HepG2 (cell line): ENCODE measurements around the gene RTBDN. TPM values are rescaled to one million over a fixed set of nuclear protein-coding genes. Genes with fewer than 3 reads are reported as not detected.

Experiments
- ATAC-seq: fragments of 200-7000 bp; cut with Tn5 transposase; 3 replicates; pipeline ENCODE4 v1.9.1; 2020; ENCODE audit warnings: mild to moderate bottlenecking, moderate library complexity
- BruUV-seq: library from RNA; stranded (reverse); fragments of 400-500 nt; replicated peaks from 2 replicates; lab custom pipeline; 2021; lab: Mats Ljungman, UMichigan
- CTCF ChIA-PET: fragments of 300-600 bp; formaldehyde crosslinking; extraction: SDS; loops from one replicate; lab custom pipeline; 2021; ENCODE audit warnings: low total read pairs, inconsistent platforms, low intra/inter-chr PET ratio; lab: Yijun Ruan, JAX
- POLR2A ChIA-PET: fragments of 350-600 bp; sonication (Branson Sonifier 250); formaldehyde crosslinking; loops from one replicate; lab custom pipeline; 2020; ENCODE audit warnings: antibody characterized with exemption, inconsistent platforms; lab: Yijun Ruan, JAX
- DNase-seq: peaks from one replicate; pipeline ENCODE4 v3.0.0-alpha.2; 2015; ENCODE audit warnings: low spot score
- FAIRE-seq: peaks from 3 replicates; lab custom pipeline; 2011; peaks lifted over from hg19 to GRCh38; lab: Jason Lieb, UNC
- H2AFZ ChIP-seq: one replicate; pipeline ENCODE4 v1.6.1; 2011; ENCODE audit warnings: low read length, inconsistent platforms
- H3K27ac ChIP-seq: fragments of 300-600 bp; 3 replicates; pipeline ENCODE4 v1.8.0; 2011; ENCODE audit warnings: mixed run types, mild to moderate bottlenecking, mixed read lengths, low read length, inconsistent platforms; ENCODE audit not compliant: insufficient read depth; ENCODE audit errors: extremely low read length
- H3K27me3 ChIP-seq, 2 experiments: fragments of 200-600 bp in 1 of 2; 2 replicates in 1 of 2; 3 replicates in 1 of 2; pipeline versions ENCODE4 v1.6.0 to v1.8.0; 2011; ENCODE audit warnings: low read length in 2 of 2, mild to moderate bottlenecking in 2 of 2, moderate library complexity in 2 of 2, inconsistent platforms in 1 of 2; ENCODE audit not compliant: insufficient read depth in 2 of 2, control insufficient read depth in 1 of 2
- H3K36me3 ChIP-seq, 2 experiments: fragments of 200-600 bp in 1 of 2; replicated peaks in 1 of 2; 2 replicates in 1 of 2; 3 replicates in 1 of 2; pipeline versions ENCODE4 v1.5.1 to v1.8.0; 2011; ENCODE audit warnings: low read length in 2 of 2, inconsistent platforms in 1 of 2; ENCODE audit not compliant: insufficient read depth in 2 of 2, control insufficient read depth in 1 of 2
- H3K4me1 ChIP-seq: 2 replicates; pipeline ENCODE4 v1.5.1; 2012; ENCODE audit warnings: low read length, inconsistent platforms; ENCODE audit not compliant: insufficient read depth
- H3K4me2 ChIP-seq: 2 replicates; pipeline ENCODE4 v1.6.0; 2011; ENCODE audit warnings: low read depth, low read length, inconsistent platforms
- H3K4me3 ChIP-seq, 3 experiments: fragments of 200-600 bp in 1 of 3; sonication (generic), shearing (Covaris generic) in 1 of 3; replicated peaks in 1 of 3; 2 replicates each; pipeline ENCODE4 v1.5.1; 2011 to 2016; ENCODE audit warnings: low read length in 3 of 3, inconsistent platforms in 2 of 3, low read depth in 2 of 3, mild to moderate bottlenecking in 2 of 3, control low read depth in 1 of 3, mixed read lengths in 1 of 3; ENCODE audit not compliant: insufficient read depth in 1 of 3
- H3K79me2 ChIP-seq: one replicate; pipeline ENCODE4 v1.6.1; 2011; ENCODE audit warnings: low read length, inconsistent platforms; ENCODE audit not compliant: insufficient read depth
- H3K9ac ChIP-seq: 2 replicates; pipeline ENCODE4 v1.6.0; 2011; ENCODE audit warnings: mild to moderate bottlenecking, low read depth, low read length, inconsistent platforms; ENCODE audit not compliant: insufficient read depth
- H3K9me3 ChIP-seq: 2 replicates; pipeline ENCODE4 v1.5.1; 2012; ENCODE audit warnings: mild to moderate bottlenecking, low read length
- H4K20me1 ChIP-seq: 2 replicates; pipeline ENCODE4 v1.6.0; 2011; ENCODE audit warnings: inconsistent platforms, mild to moderate bottlenecking, low read length, moderate library complexity; ENCODE audit not compliant: insufficient read depth
- LCORL ChIP-seq, 2 experiments: fragments of 450-650 bp in 1 of 2; sonication (generic) in 1 of 2; formaldehyde crosslinking in 1 of 2; IDR thresholded peaks; 2 replicates each; pipeline versions ENCODE4 v1.5.0 to v1.6.1; 2017 to 2020; ENCODE audit warnings: antibody characterized with exemption in 1 of 2, missing genetic modification reagents in 1 of 2
- PTBP1 ChIP-seq: fragments of 200-400 bp; formaldehyde crosslinking; IDR thresholded peaks from 2 replicates; pipeline ENCODE4 v1.6.1; 2018; ENCODE audit warnings: low read length, low read depth; ENCODE audit not compliant: poor library complexity, severe bottlenecking
- SMAD3 ChIP-seq: sonication (generic); formaldehyde crosslinking; IDR thresholded peaks from 2 replicates; pipeline ENCODE4 v1.4.0; 2020; ENCODE audit warnings: missing genetic modification reagents
- SMC3 ChIP-seq: IDR thresholded peaks from 2 replicates; pipeline ENCODE4 v1.6.1; 2011; ENCODE audit warnings: low read length, improper control_type of control experiment
- WGBS: methylation state at CpG from one replicate; pipeline ENCODE4 v1.1.6; 2017; ENCODE audit warnings: low lambda C conversion rate; 5-methylcytosine and 5-hydroxymethylcytosine counted together
- in situ Hi-C: cut with HindIII; loops from 2 replicates; pipeline ENCODE4 v1.10.0; 2017; ENCODE audit warnings: low pct_unique_long_range_greater_than_20kb; ENCODE audit not compliant: extremely low pct_ligation_motif_present
- intact Hi-C: fragments of 100-400 bp; cut with micrococcal nuclease; formaldehyde crosslinking; loops from one replicate; pipeline ENCODE4 v1.10.0; 2022; ENCODE audit not compliant: unreplicated experiment
- polyA plus RNA-seq, 8 experiments: library from polyadenylated mRNA; depleted of rRNA in 3 of 8; stranded (reverse) in 7 of 8; unstranded in 1 of 8; fragments of >200 nt; fragmentation: Illumina TruSeq in 4 of 8; extraction: Trizol in 4 of 8; gene quantifications; 2 replicates each; pipeline versions ENCODE4 v1.2.1 to v1.2.3, GENCODE V29; 2011 to 2016; ENCODE audit warnings: low read depth in 4 of 8, missing spikeins in 1 of 8, mixed read lengths in 1 of 8; ENCODE audit not compliant: insufficient read depth in 1 of 8
- total RNA-seq, 5 experiments: library from RNA; depleted of rRNA; stranded (reverse); fragments of >200 nt; fragmentation: Illumina TruSeq; extraction: Trizol; gene quantifications; 2 replicates each; pipeline ENCODE4 v1.2.3, GENCODE V29; 2016; ENCODE audit warnings: low read depth in 1 of 5
- TF ChIP-seq, protein P1 (sequence below): IDR thresholded peaks from 2 replicates; pipeline ENCODE4 v1.6.1; 2016; ENCODE audit warnings: mild to moderate bottlenecking
- TF ChIP-seq, protein P2 (sequence below): sonication (generic); formaldehyde crosslinking; IDR thresholded peaks from 2 replicates; pipeline ENCODE4 v1.4.0; 2020; ENCODE audit warnings: mild to moderate bottlenecking, missing genetic modification reagents

Gene RTBDN
- total and polyA plus RNA-seq, 2 of the 13 experiments (the other 11 are each of a cell fraction or from before 2014, with no cell fraction given) = 0.27 to 0.48 TPM

DNA sequence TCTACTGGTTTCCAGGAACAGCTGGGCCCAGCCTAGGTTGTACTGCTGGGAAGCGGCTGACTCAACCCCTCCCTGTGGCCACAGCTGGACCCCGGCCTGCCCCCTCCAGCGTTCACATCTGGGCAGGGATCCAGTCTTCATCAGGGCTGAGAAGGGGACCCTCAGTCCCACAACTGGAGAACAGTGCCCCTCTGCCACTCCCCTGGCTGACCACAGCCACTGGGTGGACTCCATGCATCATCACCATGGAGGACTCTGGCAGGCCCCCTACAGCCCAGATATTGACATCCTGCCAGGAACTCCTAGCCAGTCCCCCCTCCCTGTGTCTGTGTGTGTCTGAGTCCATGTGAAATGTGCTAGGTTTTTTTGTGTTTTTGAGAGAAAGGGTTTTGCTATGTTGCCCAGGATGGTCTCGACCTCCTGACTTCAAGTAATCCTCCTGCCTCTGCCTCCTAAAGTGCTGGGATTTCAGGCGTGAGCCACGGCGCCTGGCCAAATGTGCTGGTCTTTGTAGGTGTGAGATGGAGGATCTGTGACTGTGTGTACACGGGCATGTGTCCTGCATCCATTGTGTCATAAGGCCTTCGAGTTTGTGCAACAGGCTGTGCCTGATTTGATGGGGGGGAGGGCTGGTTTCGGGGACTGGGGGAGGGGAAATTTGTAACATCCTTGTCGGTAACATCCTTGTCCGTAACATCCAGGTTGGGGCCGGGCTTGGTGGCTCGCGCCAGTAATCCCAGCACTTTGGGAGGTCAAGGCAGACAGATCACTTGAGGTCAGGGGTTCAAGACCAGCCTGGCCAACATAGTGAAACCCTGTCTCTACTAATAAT, 55.0 kb downstream of the RTBDN start (continued):
- no peak for TF ChIP-seq SMC3
- TF ChIP-seq, all 625 proteins: peak for 34

DNA sequence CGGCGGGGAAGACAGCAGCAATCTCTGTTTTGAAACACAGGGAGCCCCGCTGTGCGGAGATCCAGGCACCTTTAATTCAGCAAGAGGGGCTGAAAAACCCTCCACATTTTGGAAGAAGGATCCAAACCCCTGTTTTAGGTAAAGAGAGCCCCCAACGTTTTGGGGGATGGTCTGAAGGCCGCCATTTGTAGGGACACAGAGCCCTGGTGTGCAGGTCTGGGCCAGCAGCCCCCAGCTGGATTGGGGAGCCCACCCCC, 55.5 kb downstream of the RTBDN start:
- in situ Hi-C loops = no loop called here
- no peak overlapping the region for H2AFZ ChIP-seq
- H3K4me1 ChIP-seq = peaks cover 56% of the 10 kb centered on the region
- ATAC-seq = no peak
- no peak for DNase-seq
- BruUV-seq = TSS peak; percentile 74
- POLR2A ChIA-PET = interaction anchor here (0.6 to 6.4 kb wide), 11 partner anchors 8 to 57 kb away, joined by 3 to 124 read pairs (median 5); partner anchors contain the start of genes JUNB, PRDX2 and THSD8
- H4K20me1 ChIP-seq = no peaks in the 10 kb centered on the region
- no peaks in the 10 kb centered on the region for H3K9me3 ChIP-seq
- H3K27ac ChIP-seq = no peak overlapping the region
- no peak for FAIRE-seq
- no peaks in the 10 kb centered on the region; a peak in 1 of 5 replicates for H3K27me3 ChIP-seq
- H3K4me2 ChIP-seq = peak overlapping the region; percentile 91
- H3K9ac ChIP-seq = peak overlapping the region; percentile 53
- intact Hi-C loops = loop anchor here (1.0 kb wide), 1 partner anchor 17 kb away; no protein-coding TSS in a partner anchor
- H3K36me3 ChIP-seq = no peaks in the 10 kb centered on the region
- TF ChIP-seq, protein P1, sequence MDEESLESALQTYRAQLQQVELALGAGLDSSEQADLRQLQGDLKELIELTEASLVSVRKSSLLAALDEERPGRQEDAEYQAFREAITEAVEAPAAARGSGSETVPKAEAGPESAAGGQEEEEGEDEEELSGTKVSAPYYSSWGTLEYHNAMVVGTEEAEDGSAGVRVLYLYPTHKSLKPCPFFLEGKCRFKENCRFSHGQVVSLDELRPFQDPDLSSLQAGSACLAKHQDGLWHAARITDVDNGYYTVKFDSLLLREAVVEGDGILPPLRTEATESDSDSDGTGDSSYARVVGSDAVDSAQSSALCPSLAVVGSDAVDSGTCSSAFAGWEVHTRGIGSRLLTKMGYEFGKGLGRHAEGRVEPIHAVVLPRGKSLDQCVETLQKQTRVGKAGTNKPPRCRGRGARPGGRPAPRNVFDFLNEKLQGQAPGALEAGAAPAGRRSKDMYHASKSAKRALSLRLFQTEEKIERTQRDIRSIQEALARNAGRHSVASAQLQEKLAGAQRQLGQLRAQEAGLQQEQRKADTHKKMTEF = 0 out of 2 replicates have a peak, but pooled peaks have one; percentile 10
- TF ChIP-seq, protein P2, sequence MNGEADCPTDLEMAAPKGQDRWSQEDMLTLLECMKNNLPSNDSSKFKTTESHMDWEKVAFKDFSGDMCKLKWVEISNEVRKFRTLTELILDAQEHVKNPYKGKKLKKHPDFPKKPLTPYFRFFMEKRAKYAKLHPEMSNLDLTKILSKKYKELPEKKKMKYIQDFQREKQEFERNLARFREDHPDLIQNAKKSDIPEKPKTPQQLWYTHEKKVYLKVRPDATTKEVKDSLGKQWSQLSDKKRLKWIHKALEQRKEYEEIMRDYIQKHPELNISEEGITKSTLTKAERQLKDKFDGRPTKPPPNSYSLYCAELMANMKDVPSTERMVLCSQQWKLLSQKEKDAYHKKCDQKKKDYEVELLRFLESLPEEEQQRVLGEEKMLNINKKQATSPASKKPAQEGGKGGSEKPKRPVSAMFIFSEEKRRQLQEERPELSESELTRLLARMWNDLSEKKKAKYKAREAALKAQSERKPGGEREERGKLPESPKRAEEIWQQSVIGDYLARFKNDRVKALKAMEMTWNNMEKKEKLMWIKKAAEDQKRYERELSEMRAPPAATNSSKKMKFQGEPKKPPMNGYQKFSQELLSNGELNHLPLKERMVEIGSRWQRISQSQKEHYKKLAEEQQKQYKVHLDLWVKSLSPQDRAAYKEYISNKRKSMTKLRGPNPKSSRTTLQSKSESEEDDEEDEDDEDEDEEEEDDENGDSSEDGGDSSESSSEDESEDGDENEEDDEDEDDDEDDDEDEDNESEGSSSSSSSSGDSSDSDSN = no peak
- no peak for TF ChIP-seq LCORL (IDR thresholded peaks at IDR 0.05)
- TF ChIP-seq LCORL (CRISPR knock-in tag; IDR thresholded peaks at IDR 0.05) = peak; percentile 13; the same call in 1 of the 2 replicates
- 0 out of 2 replicates have a peak, but pooled peaks have one; percentile 16 for TF ChIP-seq SMAD3 (CRISPR knock-in tag)
- TF ChIP-seq PTBP1 = no peak
- TF ChIP-seq, all 625 proteins: peak for 3
- Histone ChIP-seq H3K4me3 (peak overlapping the region; percentile 76 to 80 (median 79); a peak in 5 of 6 replicates), H3K79me2 (no peaks in the 10 kb centered on the region)
- CTCF ChIA-PET = interaction anchor here (1.2 to 3.9 kb wide), 2 partner anchors 10 to 17 kb away, joined by 4 to 54 read pairs; no protein-coding TSS in a partner anchor
- 10% methylated on average over 4 of the region's 6 CpGs for WGBS
